Activated CD8-positive, alpha-beta T cell treated with anti-CD3 and anti-CD28 coated beads for 36 hours (primary cell): ENCODE data around the gene LRPPRC. TPM values are rescaled to one million over a fixed set of nuclear protein-coding genes. Genes with fewer than 3 reads are reported as not detected.

Source experiments
- ATAC-seq: fragments of 200-7000 bp; cut with Tn5 transposase; one replicate; pipeline ENCODE4 v1.10.0; 2021; ENCODE audit warnings: mild to moderate bottlenecking, moderate library complexity
- CTCF ChIA-PET: fragments of 350-600 bp; sonication (Branson Sonifier 250); formaldehyde crosslinking; loops from one replicate; lab custom pipeline; 2021; ENCODE audit warnings: antibody characterized with exemption; lab: Charles Lee
- POLR2A ChIA-PET: fragments of 350-600 bp; sonication (Branson Sonifier 250); formaldehyde crosslinking; loops from one replicate; lab custom pipeline; 2021; ENCODE audit warnings: antibody characterized with exemption; lab: Charles Lee
- DNase-seq: peaks from one replicate; pipeline ENCODE4 v3.0.0-alpha.2; 2020
- H3K27ac Mint-ChIP-seq: one replicate; pipeline ENCODE4 v1.8.0; 2021; ENCODE audit warnings: mild to moderate bottlenecking, mixed read lengths
- H3K27me3 Mint-ChIP-seq: one replicate; pipeline ENCODE4 v1.8.0; 2021; ENCODE audit warnings: mixed read lengths
- H3K36me3 Mint-ChIP-seq: one replicate; pipeline ENCODE4 v1.8.0; 2021; ENCODE audit warnings: low read depth, mixed read lengths
- H3K4me1 Mint-ChIP-seq: one replicate; pipeline ENCODE4 v1.8.0; 2021; ENCODE audit warnings: low read depth, mixed read lengths
- H3K4me3 Mint-ChIP-seq: one replicate; pipeline ENCODE4 v1.8.0; 2021; ENCODE audit warnings: mild to moderate bottlenecking, moderate library complexity, mixed read lengths
- H3K9me3 Mint-ChIP-seq: one replicate; pipeline ENCODE4 v1.8.0; 2021; ENCODE audit warnings: mixed read lengths
- CTCF ChIP-seq: fragments of 200-600 bp; IDR thresholded peaks from one replicate; pipeline ENCODE4 v1.8.0; 2022; ENCODE audit warnings: antibody characterized with exemption, mild to moderate bottlenecking
- intact Hi-C: fragments of 100-400 bp; cut with micrococcal nuclease; formaldehyde crosslinking; loops from one replicate; pipeline ENCODE4 v1.10.0; 2022
- total RNA-seq, 2 experiments: library from RNA; stranded (reverse); gene quantifications; one replicate each; pipeline ENCODE4 v1.2.3, GENCODE V29; 2021

LRPPRC gene
- total RNA-seq, 2 experiments from 2014 or later = 207 to 225 TPM

- Mint-ChIP-seq H3K27me3 (peaks cover 5% of the 10 kb centered on the region), H3K4me3 (no peak overlapping the region), H3K36me3 (no peaks in the 10 kb centered on the region), H3K27ac (no peak overlapping the region), H3K9me3 (no peaks in the 10 kb centered on the region), H3K4me1 (no peaks in the 10 kb centered on the region)
- POLR2A ChIA-PET = no interaction called here
- TF ChIP-seq CTCF = no peak
- DNase-seq (no peak), ATAC-seq (no peak)
- intact Hi-C loops = no loop called here
- CTCF ChIA-PET = no interaction called here
Observed at GRCh38 chr2:43848214-43848613, 147.6 kb downstream of the LRPPRC start.

- no peak for DNase-seq
- POLR2A ChIA-PET = interaction anchor here (0.8 kb wide), 1 partner anchor 17 kb away, joined by 3 read pairs; no protein-coding TSS in a partner anchor
- peaks cover 5% of the 10 kb centered on the region for H3K27me3 Mint-ChIP-seq
- H3K36me3 Mint-ChIP-seq = no peaks in the 10 kb centered on the region
- no peaks in the 10 kb centered on the region for H3K4me1 Mint-ChIP-seq
- H3K27ac Mint-ChIP-seq = no peak overlapping the region
- no peaks in the 10 kb centered on the region for H3K9me3 Mint-ChIP-seq
- no peak for ATAC-seq
- no peak overlapping the region for H3K4me3 Mint-ChIP-seq
- CTCF ChIA-PET = interaction anchor here (1.5 kb wide), 1 partner anchor 32 kb away, joined by 5 read pairs; no protein-coding TSS in a partner anchor
- intact Hi-C loops = no loop called here
- no peak for TF ChIP-seq CTCF
Observed at GRCh38 chr2:43846140-43846793, 149.5 kb downstream of the LRPPRC start.

GRCh38 chr2:43845181-43845580 is 150.6 kb downstream of the LRPPRC start:
- H3K9me3 Mint-ChIP-seq = no peaks in the 10 kb centered on the region
- peaks cover 5% of the 10 kb centered on the region for H3K27me3 Mint-ChIP-seq
- H3K4me3 Mint-ChIP-seq = no peak overlapping the region
- no peak overlapping the region for H3K27ac Mint-ChIP-seq
- ChIA-PET CTCF (interaction anchor here (1.1 kb wide), 1 partner anchor 32 kb away, joined by 4 read pairs; no protein-coding TSS in a partner anchor), POLR2A (no interaction called here)
- ATAC-seq (no peak), DNase-seq (no peak)
- H3K36me3 Mint-ChIP-seq = no peaks in the 10 kb centered on the region
- H3K4me1 Mint-ChIP-seq = no peaks in the 10 kb centered on the region
- no peak for TF ChIP-seq CTCF
- intact Hi-C loops = no loop called here

- no peak for ATAC-seq
Observed at GRCh38 chr2:43842866-43843226, 152.9 kb downstream of the LRPPRC start.

More at GRCh38 chr2:43842866-43843226, 152.9 kb downstream of the LRPPRC start:
- H3K27ac Mint-ChIP-seq = no peak overlapping the region
- intact Hi-C loops = no loop called here
- H3K4me1 Mint-ChIP-seq = no peaks in the 10 kb centered on the region
- H3K9me3 Mint-ChIP-seq = no peaks in the 10 kb centered on the region
- H3K36me3 Mint-ChIP-seq = no peaks in the 10 kb centered on the region
- H3K27me3 Mint-ChIP-seq = peaks cover 1% of the 10 kb centered on the region
- H3K4me3 Mint-ChIP-seq = no peak overlapping the region
- ChIA-PET CTCF (no interaction called here), POLR2A (no interaction called here)
- no peak for DNase-seq
- TF ChIP-seq CTCF = no peak
